Omental fat pad (tissue), 4 donors: ENCODE results near the gene LIMCH1. TPM values are rescaled to one million over a fixed set of nuclear protein-coding genes. Genes with fewer than 3 reads are reported as not detected.

Experiments
- ATAC-seq: fragments of 150-250 bp; one replicate; pipeline ENCODE4 v1.9.1; 2016; ENCODE audit warnings: mild to moderate bottlenecking, moderate library complexity; ENCODE audit not compliant: low FRiP score
- DNase-seq: peaks from one replicate; pipeline ENCODE4 v3.0.0-alpha.2; 2019; ENCODE audit warnings: low spot score
- total RNA-seq, 4 donors: library from RNA; depleted of rRNA; stranded (reverse); fragments of >200 nt; gene quantifications; one replicate each; pipeline ENCODE4 v1.1.0, GENCODE V29; 2016
- TF ChIP-seq, protein P1 (sequence below), 3 donors: fragments of 450-650 bp; IDR thresholded peaks; one replicate each; pipeline ENCODE4 v1.5.1; 2016 to 2017; ENCODE audit warnings: antibody characterized with exemption in 3 of 3, mild to moderate bottlenecking in 3 of 3, moderate library complexity in 2 of 3

LIMCH1 gene
- total RNA-seq, 4 donors from 2014 or later: 29.4 to 112 (median 44.9) TPM

DNA sequence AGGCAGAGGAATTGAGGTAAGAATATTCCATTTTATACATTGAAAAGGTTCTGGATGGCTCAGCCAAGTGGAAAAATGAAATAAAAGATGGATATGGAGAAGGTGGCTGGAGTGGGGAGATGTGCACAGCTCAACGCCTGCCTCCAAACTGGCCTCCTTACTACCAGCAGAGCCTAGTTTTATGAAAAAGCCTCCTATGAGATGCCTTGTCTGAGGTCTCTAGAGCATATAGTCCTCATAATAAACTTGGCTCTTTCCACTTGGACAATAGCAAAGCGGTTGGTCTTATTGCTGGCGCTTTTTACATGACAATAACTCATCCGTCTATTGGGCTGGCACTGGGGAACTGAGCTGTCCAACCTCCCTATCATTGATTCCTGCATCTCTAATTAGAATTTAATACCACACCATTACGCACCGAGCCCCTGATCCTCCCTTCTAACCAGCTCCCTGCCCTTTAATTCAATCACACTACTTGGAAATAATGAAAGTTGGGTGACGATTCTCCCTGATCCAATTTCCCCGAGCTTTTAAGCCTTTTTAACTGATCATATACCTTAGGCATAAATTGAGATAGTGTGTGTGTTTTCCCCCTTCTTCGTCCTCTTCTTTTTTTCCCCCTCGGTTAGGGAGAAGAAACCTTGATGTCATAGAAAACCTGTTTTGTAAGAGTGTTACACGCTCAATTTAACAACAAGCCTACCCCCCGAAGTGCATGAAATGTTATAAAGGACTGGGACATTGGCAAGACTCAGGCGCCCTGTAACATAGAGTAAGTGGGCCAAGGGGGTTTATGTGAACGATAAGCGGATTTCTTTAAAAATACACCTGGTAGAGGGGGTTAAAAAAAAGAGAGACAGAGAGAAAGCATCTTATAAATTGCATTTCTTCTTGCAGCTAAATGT lies 210.9 kb downstream of the LIMCH1 start, which contains the start of gene PHOX2B:
Gene PHOX2B, minus strand, starts transcription at position 155 of the 905 bp plus-strand sequence. Its CDS starts 115 bp downstream, at position 40.
- TF ChIP-seq, protein P1, sequence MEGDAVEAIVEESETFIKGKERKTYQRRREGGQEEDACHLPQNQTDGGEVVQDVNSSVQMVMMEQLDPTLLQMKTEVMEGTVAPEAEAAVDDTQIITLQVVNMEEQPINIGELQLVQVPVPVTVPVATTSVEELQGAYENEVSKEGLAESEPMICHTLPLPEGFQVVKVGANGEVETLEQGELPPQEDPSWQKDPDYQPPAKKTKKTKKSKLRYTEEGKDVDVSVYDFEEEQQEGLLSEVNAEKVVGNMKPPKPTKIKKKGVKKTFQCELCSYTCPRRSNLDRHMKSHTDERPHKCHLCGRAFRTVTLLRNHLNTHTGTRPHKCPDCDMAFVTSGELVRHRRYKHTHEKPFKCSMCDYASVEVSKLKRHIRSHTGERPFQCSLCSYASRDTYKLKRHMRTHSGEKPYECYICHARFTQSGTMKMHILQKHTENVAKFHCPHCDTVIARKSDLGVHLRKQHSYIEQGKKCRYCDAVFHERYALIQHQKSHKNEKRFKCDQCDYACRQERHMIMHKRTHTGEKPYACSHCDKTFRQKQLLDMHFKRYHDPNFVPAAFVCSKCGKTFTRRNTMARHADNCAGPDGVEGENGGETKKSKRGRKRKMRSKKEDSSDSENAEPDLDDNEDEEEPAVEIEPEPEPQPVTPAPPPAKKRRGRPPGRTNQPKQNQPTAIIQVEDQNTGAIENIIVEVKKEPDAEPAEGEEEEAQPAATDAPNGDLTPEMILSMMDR (IDR thresholded peaks at IDR 0.05): no peak
- ATAC-seq (no peak), DNase-seq (no peak)

GRCh38 chr4:41749631-41750039 lies 211.7 kb downstream of the LIMCH1 start:
- ATAC-seq: no peak
- TF ChIP-seq, protein P1 (IDR thresholded peaks at IDR 0.05): no peak
- no peak for DNase-seq

Other genes with a start within 250 kb of the LIMCH1 start
- not detected for gene PHOX2B, start 210.6 kb downstream of the LIMCH1 start, total RNA-seq